Coronary artery (tissue), 2 donors: ENCODE results near the gene TLR10.
"Not testable (repeated sequence)": the region's sequence is repeated elsewhere in the genome, so short reads cannot be mapped to it uniquely, and the experiment has no call there.

Experiments used
- DNase-seq: peaks from one replicate; pipeline ENCODE4 v3.0.0-alpha.2; 2017; ENCODE audit warnings: low spot score
- H3K27ac ChIP-seq, 2 donors: fragments of 200-600 bp; sonication (generic); one replicate each; pipeline ENCODE4 v1.5.1; 2016 to 2019
- H3K4me3 ChIP-seq: fragments of 200-600 bp; sonication (generic); 2 replicates; pipeline ENCODE4 v1.5.1; 2016; ENCODE audit warnings: mild to moderate bottlenecking, moderate library complexity
- TF ChIP-seq, protein P1 (sequence below): fragments of 200-600 bp; sonication (generic); IDR thresholded peaks from one replicate; pipeline ENCODE4 v1.5.1; 2019; ENCODE audit warnings: antibody characterized with exemption

Gene TLR10

DNA sequence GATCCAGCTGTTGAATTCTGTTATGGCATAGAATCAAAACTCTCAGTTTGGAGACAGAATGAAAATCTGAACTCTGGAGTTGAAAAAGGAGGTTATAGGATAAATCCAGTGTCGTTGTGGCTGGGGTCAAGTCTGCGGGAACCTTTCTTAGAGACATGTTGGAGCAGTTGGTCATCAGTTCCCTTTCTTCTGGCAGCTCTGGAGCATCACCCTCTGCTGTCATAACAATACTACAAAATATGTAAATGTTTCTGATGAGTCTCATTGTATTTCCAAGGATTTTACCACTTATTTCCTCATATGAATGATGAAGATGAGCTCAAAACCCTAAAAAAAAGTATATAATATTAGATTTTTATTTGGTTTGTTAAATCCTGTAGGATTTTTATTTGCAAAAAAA, 7.5 kb downstream of the TLR10 start:
- no peak overlapping the region for H3K4me3 ChIP-seq
- TF ChIP-seq, protein P1, sequence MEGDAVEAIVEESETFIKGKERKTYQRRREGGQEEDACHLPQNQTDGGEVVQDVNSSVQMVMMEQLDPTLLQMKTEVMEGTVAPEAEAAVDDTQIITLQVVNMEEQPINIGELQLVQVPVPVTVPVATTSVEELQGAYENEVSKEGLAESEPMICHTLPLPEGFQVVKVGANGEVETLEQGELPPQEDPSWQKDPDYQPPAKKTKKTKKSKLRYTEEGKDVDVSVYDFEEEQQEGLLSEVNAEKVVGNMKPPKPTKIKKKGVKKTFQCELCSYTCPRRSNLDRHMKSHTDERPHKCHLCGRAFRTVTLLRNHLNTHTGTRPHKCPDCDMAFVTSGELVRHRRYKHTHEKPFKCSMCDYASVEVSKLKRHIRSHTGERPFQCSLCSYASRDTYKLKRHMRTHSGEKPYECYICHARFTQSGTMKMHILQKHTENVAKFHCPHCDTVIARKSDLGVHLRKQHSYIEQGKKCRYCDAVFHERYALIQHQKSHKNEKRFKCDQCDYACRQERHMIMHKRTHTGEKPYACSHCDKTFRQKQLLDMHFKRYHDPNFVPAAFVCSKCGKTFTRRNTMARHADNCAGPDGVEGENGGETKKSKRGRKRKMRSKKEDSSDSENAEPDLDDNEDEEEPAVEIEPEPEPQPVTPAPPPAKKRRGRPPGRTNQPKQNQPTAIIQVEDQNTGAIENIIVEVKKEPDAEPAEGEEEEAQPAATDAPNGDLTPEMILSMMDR = no peak
- no peak for DNase-seq
- H3K27ac ChIP-seq = no peak overlapping the region

DNA sequence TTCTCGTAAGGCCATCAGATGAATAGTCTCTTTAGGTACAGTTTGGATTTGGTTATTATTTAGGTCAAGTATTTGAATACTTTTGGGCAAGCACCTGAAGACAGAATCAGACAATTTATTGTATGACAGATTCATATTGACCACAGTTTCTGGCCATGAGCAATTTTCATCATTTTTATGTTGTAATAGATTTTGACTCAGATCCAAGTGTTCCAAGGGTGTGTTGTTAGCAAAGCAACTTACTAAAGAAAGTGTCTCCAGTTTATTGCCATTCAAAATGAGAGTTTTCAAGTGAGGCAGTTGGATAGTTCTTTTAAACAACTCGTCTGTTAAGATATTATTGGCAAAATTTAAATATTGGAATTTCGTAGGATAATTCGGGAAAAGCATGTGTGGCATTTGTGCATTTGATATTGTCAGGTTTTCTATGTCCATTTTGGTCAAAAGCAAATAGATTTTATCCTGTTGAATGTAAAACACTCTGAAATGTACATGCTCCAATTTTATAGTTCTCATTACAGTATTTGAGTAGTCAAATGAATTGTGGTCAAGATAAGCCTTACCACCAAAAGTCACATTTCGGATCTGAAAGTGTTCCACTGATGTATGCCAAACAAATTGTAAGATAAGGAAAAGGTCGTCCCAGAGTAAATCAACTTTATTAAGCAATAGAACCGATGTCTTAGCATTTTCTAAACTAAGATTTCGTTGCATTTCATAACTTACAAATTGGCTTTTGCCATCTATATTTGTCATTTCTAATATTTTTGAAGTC, 8.4 kb downstream of the TLR10 start:
- Histone ChIP-seq H3K27ac (no peak overlapping the region), H3K4me3 (no peak overlapping the region)
- DNase-seq = no peak
- TF ChIP-seq, protein P1 = no peak

DNA sequence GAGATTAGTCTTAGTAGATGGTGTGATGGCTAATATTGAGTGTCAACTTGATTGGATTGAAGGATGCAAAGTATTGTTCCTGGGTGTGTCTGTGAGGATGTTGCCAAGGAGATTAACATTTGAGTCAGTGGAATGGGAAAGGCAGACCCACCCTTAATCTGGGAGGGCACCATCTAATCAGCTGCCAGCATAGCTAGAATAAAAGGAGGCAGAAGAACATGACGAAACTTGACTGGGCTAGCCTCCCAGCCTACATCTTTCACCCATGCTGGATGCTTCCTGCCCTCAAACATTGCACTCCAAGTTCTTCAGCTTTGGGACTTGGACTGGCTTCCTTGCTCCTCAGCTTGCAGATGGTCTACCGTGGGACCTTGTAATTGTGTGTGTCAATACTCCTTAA, 12.5 kb downstream of the TLR10 start:
- H3K4me3 ChIP-seq, H3K27ac ChIP-seq, DNase-seq: not testable (repeated sequence)

DNA sequence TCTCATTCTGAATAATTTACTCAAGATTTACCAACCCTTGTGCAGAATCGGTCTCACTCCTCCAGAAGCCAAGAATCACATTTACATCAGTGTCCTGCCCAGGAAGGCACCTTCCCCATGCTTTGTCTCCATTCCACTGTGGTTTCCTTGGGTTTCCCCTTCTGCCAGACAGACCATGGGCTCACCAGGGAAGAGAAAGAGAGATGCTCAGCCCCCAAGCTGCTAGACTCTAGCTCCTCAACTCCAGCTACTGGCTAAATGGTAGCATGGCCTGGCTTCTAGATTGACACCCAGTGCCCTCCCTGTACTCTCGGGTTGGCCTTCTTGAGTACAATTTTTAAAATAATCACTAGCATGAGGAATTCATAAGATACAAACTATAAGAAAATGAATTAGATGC, 12.9 kb downstream of the TLR10 start:
- TF ChIP-seq, protein P1 = no peak
- no peak overlapping the region for H3K27ac ChIP-seq
- H3K4me3 ChIP-seq = no peak overlapping the region
- no peak for DNase-seq

GRCh38 chr4:38769441-38769840, 13.3 kb downstream of the TLR10 start:
- no peak for DNase-seq
- Histone ChIP-seq H3K4me3 (no peak overlapping the region), H3K27ac (no peak overlapping the region)
- TF ChIP-seq, protein P1 = no peak

DNA sequence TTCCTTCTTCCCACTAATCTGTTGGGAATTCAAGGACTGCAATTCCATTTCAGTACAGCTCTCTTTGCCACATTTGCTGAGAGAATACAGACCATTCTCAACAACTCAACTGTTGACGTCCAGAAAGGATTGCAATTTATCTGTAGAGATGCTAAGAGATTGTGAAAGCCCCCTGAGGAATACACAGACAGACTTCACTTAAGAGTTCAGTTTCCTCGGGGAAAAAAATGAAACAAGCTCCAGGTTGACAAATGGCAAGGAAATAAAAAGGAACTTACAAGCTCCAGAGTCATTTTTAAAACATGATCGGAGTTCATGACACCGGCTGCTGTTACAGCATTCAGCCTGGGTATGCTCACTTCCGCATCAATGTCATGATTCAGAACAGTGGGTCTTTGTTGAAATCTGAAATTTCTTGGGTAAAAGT, 13.8 kb downstream of the TLR10 start:
- no peak overlapping the region for H3K4me3 ChIP-seq
- DNase-seq = no peak
- H3K27ac ChIP-seq = no peak overlapping the region
- TF ChIP-seq, protein P1 = no peak

DNA sequence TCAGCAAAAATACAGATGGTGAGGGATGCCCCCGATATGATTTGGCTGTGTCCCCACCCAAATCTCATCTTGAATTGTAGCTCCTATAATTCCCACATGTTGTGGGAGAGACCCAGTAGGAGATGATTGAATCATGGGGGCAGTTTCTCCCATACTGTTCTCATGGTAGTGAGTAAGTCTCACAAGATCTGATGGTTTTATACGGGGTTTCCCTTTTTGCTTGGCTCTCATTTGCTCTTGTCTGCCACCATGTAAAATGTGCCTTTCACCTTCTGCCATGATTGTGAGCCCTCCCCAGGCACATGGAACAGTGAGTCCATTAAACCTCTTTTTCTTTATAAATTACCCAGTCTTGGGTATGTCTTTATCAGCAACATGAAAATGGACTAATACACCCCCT, 15.8 kb downstream of the TLR10 start:
- DNase-seq, H3K4me3 ChIP-seq, H3K27ac ChIP-seq: not testable (repeated sequence)

DNA sequence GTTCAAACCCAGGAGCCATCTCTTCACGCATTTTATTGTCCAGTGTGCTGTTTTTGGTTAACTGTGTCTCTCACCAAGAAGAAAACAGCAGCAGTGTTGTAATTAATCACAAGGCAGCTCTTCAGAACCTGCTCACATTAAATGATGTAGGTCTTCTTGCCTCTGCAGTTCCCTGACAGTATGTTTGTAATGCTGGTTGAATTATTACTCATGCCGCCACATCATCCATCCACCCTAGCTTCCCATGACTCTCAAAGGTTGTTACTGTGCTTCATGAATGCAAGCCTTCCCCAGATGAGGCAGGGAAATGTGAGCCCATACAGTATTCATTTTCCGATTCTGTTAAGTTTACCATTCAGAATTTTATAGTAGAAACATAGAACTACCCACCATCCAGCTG, 17.4 kb downstream of the TLR10 start:
- DNase-seq = no peak
- TF ChIP-seq, protein P1 = no peak
- no peak overlapping the region for H3K4me3 ChIP-seq
- H3K27ac ChIP-seq = no peak overlapping the region
